Prostate gland (tissue), 2 donors: ENCODE measurements around the gene SRSF3.

Source experiments
- CTCF ChIP-seq, 4 experiments: fragments of 200-600 bp in 2 of 4; fragments of 450-650 bp in 2 of 4; sonication (generic) in 2 of 4; IDR thresholded peaks; 1 replicate in 3 of 4; 2 replicates in 1 of 4; pipeline ENCODE4 v1.5.1; 2016 to 2019; ENCODE audit warnings: antibody characterized with exemption in 4 of 4, mild to moderate bottlenecking in 2 of 4, moderate library complexity in 2 of 4
- POLR2A ChIP-seq: fragments of 450-650 bp; IDR thresholded peaks from one replicate; pipeline ENCODE4 v1.6.1; 2016; ENCODE audit warnings: antibody characterized with exemption, mild to moderate bottlenecking
- POLR2AphosphoS5 ChIP-seq: sonication (generic); formaldehyde crosslinking; IDR thresholded peaks from one replicate; pipeline ENCODE4 v1.6.1; 2017; ENCODE audit warnings: antibody characterized with exemption

GRCh38 chr6:36566418-36566905 lies 27.7 kb upstream of the SRSF3 start:
- no peak for TF ChIP-seq CTCF (IDR thresholded peaks at IDR 0.05)
- no peak for TF ChIP-seq POLR2AphosphoS5
- no peak for TF ChIP-seq POLR2A
